HG03097 (cell line): Measurements from ENCODE around the gene DLL4.
A peak's percentile ranks its signal among the peaks of the same experiment; 100 is the strongest.

Experiments used
- ATAC-seq: cut with Tn5 transposase; IDR thresholded peaks from one replicate; pipeline ENCODE4 v1.9.1; 2021; ENCODE audit not compliant: unreplicated experiment, low FRiP score

Gene DLL4

GRCh38 chr15:40925863-40926658, 3.1 kb upstream of the DLL4 start:
- ATAC-seq = no peak

- ATAC-seq = no peak
Observed at GRCh38 chr15:40926659-40927494, 2.3 kb upstream of the DLL4 start.

GRCh38 chr15:40927495-40927872, 1.7 kb upstream of the DLL4 start:
- ATAC-seq = no peak

- no peak for ATAC-seq
Observed at GRCh38 chr15:40927873-40928806, 1.0 kb upstream of the DLL4 start.

GRCh38 chr15:40929660-40930429, 705 bp downstream of the DLL4 start:
- no peak for ATAC-seq

- ATAC-seq = no peak
Observed at GRCh38 chr15:40930430-40931299, 1.5 kb downstream of the DLL4 start.

- no peak for ATAC-seq
Observed at GRCh38 chr15:40931300-40932142, 2.4 kb downstream of the DLL4 start.

- peak; percentile 30 for ATAC-seq
Observed at GRCh38 chr15:40932156-40932555, 3.0 kb downstream of the DLL4 start.

- no peak for ATAC-seq
Observed at GRCh38 chr15:40932649-40933516, 3.7 kb downstream of the DLL4 start.

- ATAC-seq = no peak
Observed at GRCh38 chr15:40933517-40933902, 4.4 kb downstream of the DLL4 start.

- ATAC-seq = no peak
Observed at GRCh38 chr15:40934457-40934856, 5.3 kb downstream of the DLL4 start.

- no peak for ATAC-seq
Observed at GRCh38 chr15:40936234-40936708, 7.1 kb downstream of the DLL4 start.

GRCh38 chr15:40936709-40937666, 7.8 kb downstream of the DLL4 start:
- ATAC-seq = no peak

GRCh38 chr15:40937762-40938535, 8.8 kb downstream of the DLL4 start:
- no peak for ATAC-seq

- ATAC-seq = no peak
Observed at GRCh38 chr15:40938536-40938870, 9.4 kb downstream of the DLL4 start.
